Adrenal gland (tissue), 12 donors: ENCODE data around the gene CTXND1. TPM values are rescaled to one million over a fixed set of nuclear protein-coding genes. Genes with fewer than 3 reads are reported as not detected.
A peak's percentile ranks its signal among the peaks of the same experiment; 100 is the strongest.

ENCODE experiments used
- DNase-seq, 7 donors: peaks; one replicate each; pipeline ENCODE4 v3.0.0-alpha.2; 2019 to 2020
- H3K27ac ChIP-seq, 5 donors: fragments of 200-600 bp; sonication (generic) in 4 of 5; 1 replicate in 3 of 5; 2 replicates in 2 of 5; pipeline versions ENCODE4 v1.5.1 to v1.8.0; 2016 to 2020; ENCODE audit warnings: mild to moderate bottlenecking in 1 of 5
- H3K27me3 ChIP-seq: fragments of 200-600 bp; 2 replicates; pipeline ENCODE4 v1.8.0; 2021
- H3K36me3 ChIP-seq, 2 donors: fragments of 200-600 bp; replicated peaks in 1 of 2; 1 replicate in 1 of 2; 2 replicates in 1 of 2; pipeline versions ENCODE4 v1.5.1 to v1.8.0; 2018 to 2022
- H3K4me1 ChIP-seq, 2 donors: fragments of 200-600 bp; replicated peaks in 1 of 2; 1 replicate in 1 of 2; 2 replicates in 1 of 2; pipeline versions ENCODE4 v1.5.1 to v1.8.0; 2018 to 2021
- H3K4me3 ChIP-seq, 4 donors: fragments of 200-600 bp; sonication (generic) in 3 of 4; one replicate each; pipeline ENCODE4 v1.5.1; 2016 to 2018
- H3K9me3 ChIP-seq, 3 donors: fragments of 200-600 bp; sonication (generic) in 1 of 3; replicated peaks in 1 of 3; 1 replicate in 2 of 3; 2 replicates in 1 of 3; pipeline versions ENCODE4 v1.5.1 to v1.8.0; 2016 to 2021
- CTCF ChIP-seq, 6 experiments: fragments of 450-650 bp in 4 of 6; fragments of 200-600 bp in 2 of 6; sonication (generic) in 1 of 6; IDR thresholded peaks; 1 replicate in 5 of 6; 2 replicates in 1 of 6; pipeline versions ENCODE4 v1.5.1 to v1.8.0; 2016 to 2021; ENCODE audit warnings: antibody characterized with exemption in 6 of 6, mild to moderate bottlenecking in 2 of 6, moderate library complexity in 1 of 6
- POLR2A ChIP-seq, 2 donors: fragments of 450-650 bp; IDR thresholded peaks; one replicate each; pipeline ENCODE4 v1.6.1; 2017; ENCODE audit warnings: antibody characterized with exemption in 2 of 2, mild to moderate bottlenecking in 2 of 2, moderate library complexity in 1 of 2
- WGBS, 4 donors: extraction: QIAGEN DNeasy Blood & Tissue Kit in 2 of 4; methylation state at CpG; one replicate each; pipeline versions ENCODE4 v1.1.5 to v1.1.7; 2013 to 2017; 5-methylcytosine and 5-hydroxymethylcytosine counted together
- intact Hi-C, 2 donors: fragments of 100-400 bp; cut with DNase I; formaldehyde crosslinking; loops; one replicate each; pipeline versions ENCODE4 v1.14.1 to v1.15.0; 2022 to 2023
- polyA plus RNA-seq, 3 donors: library from polyadenylated mRNA; stranded (reverse); fragments of 200-250 nt in 2 of 3; fragments of 350-450 nt in 1 of 3; fragmentation: Illumina TruSeq in 1 of 3; extraction: RNeasy Lipid Tissue Mini Kit (QIAGEN cat#74804) in 1 of 3; gene quantifications; one replicate each; pipeline ENCODE4 v1.2.3, GENCODE V29; 2013 to 2014
- total RNA-seq, 9 donors: library from RNA; depleted of rRNA in 4 of 9; stranded (reverse); fragments of >200 nt in 4 of 9; fragments of 120-200 nt in 1 of 9; fragmentation: NEBNext Ultra II Directional in 1 of 9; extraction: Animal tissue kit (Norgen Biotek cat#: 25700) in 1 of 9; gene quantifications; one replicate each; pipeline versions ENCODE4 v1.1.0 to v1.2.4, GENCODE V29; 2013 to 2023
- donor health status: healthy with polysubstance abuse.
- donor health status: Bipolar disorder and iron deficiency.
- donor health status: DM: yes; HTN: yes; CAD: no.
- donor health status: DM: no; HTN: no; CAD: no.
- donor health status: DM: no; HTN: no; CAD: no.
- donor health status: DM: yes; HTN: yes; CAD: no.

Gene CTXND1
- total and polyA plus RNA-seq, 12 donors, result 0.55 to 17.4 (median 4.3) TPM

- 1 to 4% (median 2%) methylated on average over 6 to 35 of the region's 41 CpGs for WGBS, 4 donors
Measured at GRCh38 chr15:80152180-80152895, 99.7 kb downstream of the CTXND1 start.

GRCh38 chr15:80151576-80151975, 100.4 kb downstream of the CTXND1 start:
- Histone ChIP-seq H3K4me3 (no peak overlapping the region), H3K27ac (peak overlapping the region in 2 of 5 donors; percentile 19 to 83), H3K36me3 (no peaks in the 10 kb centered on the region), H3K4me1 (peaks cover 30 to 32% of the 10 kb centered on the region in 2 donors), H3K27me3 (no peaks in the 10 kb centered on the region), H3K9me3 (no peaks in the 10 kb centered on the region)
- intact Hi-C loops, result no loop called here
- no peak for DNase-seq
- whole genome bisulfite sequencing, 4 donors, result 57 to 75% (median 75%) methylated on average over 3 of the region's 3 CpGs
- TF ChIP-seq CTCF (IDR thresholded peaks at IDR 0.05) (no peak), POLR2A (IDR thresholded peaks at IDR 0.05) (no peak)

More at GRCh38 chr15:80152180-80152895, 99.7 kb downstream of the CTXND1 start:
- Histone ChIP-seq H3K27ac (peak overlapping the region in 4 of 5 donors; percentile 76 to 94 (median 86)), H3K9me3 (no peaks in the 10 kb centered on the region), H3K27me3 (no peaks in the 10 kb centered on the region), H3K36me3 (no peaks in the 10 kb centered on the region), H3K4me3 (peak overlapping the region in 2 of 4 donors; percentile 51 to 81), H3K4me1 (peaks cover 32 to 33% of the 10 kb centered on the region in 2 donors)
- intact Hi-C loops, result no loop called here
- TF ChIP-seq CTCF (IDR thresholded peaks at IDR 0.05) (no peak), POLR2A (IDR thresholded peaks at IDR 0.05) (peak in 1 of 2 donors; percentile 65)
- DNase-seq, result peak; percentile 97 to 99 (median 98)

- no peak overlapping the region for H3K4me3 ChIP-seq
- H3K27ac ChIP-seq, result no peak overlapping the region
- peaks cover 26 to 30% of the 10 kb centered on the region in 2 donors for H3K4me1 ChIP-seq
- DNase-seq, result no peak
- 79 to 84% (median 82%) methylated on average over 6 of the region's 6 CpGs for WGBS, 4 donors
- no peaks in the 10 kb centered on the region for H3K9me3 ChIP-seq
- intact Hi-C loops, result no loop called here
- H3K36me3 ChIP-seq, result no peaks in the 10 kb centered on the region
- no peaks in the 10 kb centered on the region for H3K27me3 ChIP-seq
- no peak for TF ChIP-seq POLR2A (IDR thresholded peaks at IDR 0.05)
- TF ChIP-seq CTCF (IDR thresholded peaks at IDR 0.05), result no peak
Measured at GRCh38 chr15:80151148-80151547, 100.9 kb downstream of the CTXND1 start.

Other genes with a start within 250 kb of the CTXND1 start
- gene ZFAND6, start 192.5 kb downstream of the CTXND1 start, total RNA-seq, result 100 to 1,000 TPM in 6 of 9 donors, 10 to 100 TPM in 3; 75.4 to 197 (median 109) TPM
- gene ZFAND6, start 192.5 kb downstream of the CTXND1 start, polyA plus RNA-seq, result 100 to 1,000 TPM in 1 of 3 donors, 10 to 100 TPM in 2; 46.5 to 125 (median 48.6) TPM
- 100 to 1,000 TPM in 5 of 9 donors, 10 to 100 TPM in 4; 56.9 to 157 (median 102) TPM for gene FAH, start 99.2 kb downstream of the CTXND1 start, total RNA-seq
- 100 to 1,000 TPM in 2 of 3 donors, 10 to 100 TPM in 1; 69.2 to 154 (median 109) TPM for gene FAH, start 99.2 kb downstream of the CTXND1 start, polyA plus RNA-seq
- 1 to 10 TPM; 2.0 to 6.4 (median 3.3) TPM for gene ARNT2, start 152.2 kb upstream of the CTXND1 start, total RNA-seq
- gene ARNT2, start 152.2 kb upstream of the CTXND1 start, polyA plus RNA-seq, result 1 to 10 TPM; 2.2 to 4.3 (median 4.0) TPM